Ishikawa (cell line): Measurements from ENCODE around the gene NOTCH3.

Experiments
- EGR1 ChIP-seq: IDR thresholded peaks from 2 replicates; pipeline ENCODE4 v1.6.1; 2012
- EP300 ChIP-seq: IDR thresholded peaks from 2 replicates; pipeline ENCODE4 v1.6.1; 2012; ENCODE audit warnings: borderline replicate concordance
- NFIC ChIP-seq: IDR thresholded peaks from 2 replicates; pipeline ENCODE4 v1.6.1; 2012
- TEAD4 ChIP-seq: IDR thresholded peaks from 2 replicates; pipeline ENCODE4 v1.6.1; 2012
- TF ChIP-seq, protein P1 (sequence below): IDR thresholded peaks from 2 replicates; pipeline ENCODE4 v1.6.1; 2012

GRCh38 chr19:15115080-15115479, 85.7 kb downstream of the NOTCH3 start:
- no peak for TF ChIP-seq NFIC
- no peak for TF ChIP-seq EGR1
- TF ChIP-seq, protein P1, sequence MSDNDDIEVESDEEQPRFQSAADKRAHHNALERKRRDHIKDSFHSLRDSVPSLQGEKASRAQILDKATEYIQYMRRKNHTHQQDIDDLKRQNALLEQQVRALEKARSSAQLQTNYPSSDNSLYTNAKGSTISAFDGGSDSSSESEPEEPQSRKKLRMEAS: no peak
- no peak for TF ChIP-seq EP300
- no peak for TF ChIP-seq TEAD4
